Tibial artery (tissue), 4 donors: ENCODE measurements around the gene SMIM24.

ENCODE experiments used
- DNase-seq, 2 donors: peaks; one replicate each; pipeline ENCODE4 v3.0.0-alpha.2; 2019
- H3K27ac ChIP-seq, 2 donors: fragments of 200-600 bp; sonication (generic) in 1 of 2; 1 replicate in 1 of 2; 2 replicates in 1 of 2; pipeline ENCODE4 v1.5.1; 2018 to 2019; ENCODE audit warnings: mild to moderate bottlenecking in 1 of 2
- H3K27me3 ChIP-seq, 2 donors: fragments of 200-600 bp; sonication (generic) in 1 of 2; one replicate each; pipeline versions ENCODE4 v1.5.1 to v1.6.0; 2016 to 2019
- H3K36me3 ChIP-seq, 3 donors: fragments of 200-600 bp; sonication (generic) in 2 of 3; one replicate each; pipeline ENCODE4 v1.5.1; 2016 to 2019; ENCODE audit warnings: mild to moderate bottlenecking in 2 of 3
- H3K4me1 ChIP-seq, 4 donors: fragments of 200-600 bp; sonication (generic) in 2 of 4; 1 replicate in 3 of 4; 2 replicates in 1 of 4; pipeline ENCODE4 v1.5.1; 2016 to 2019
- H3K4me3 ChIP-seq, 2 donors: fragments of 200-600 bp; sonication (generic) in 1 of 2; 1 replicate in 1 of 2; 2 replicates in 1 of 2; pipeline ENCODE4 v1.5.1; 2018 to 2019; ENCODE audit warnings: mild to moderate bottlenecking in 2 of 2
- H3K9me3 ChIP-seq, 3 donors: fragments of 200-600 bp; sonication (generic) in 1 of 3; one replicate each; pipeline ENCODE4 v1.5.1; 2016 to 2019
- CTCF ChIP-seq, 2 experiments: fragments of 200-600 bp in 1 of 2; fragments of 450-650 bp in 1 of 2; IDR thresholded peaks; one replicate each; pipeline ENCODE4 v1.5.1; 2017 to 2019; ENCODE audit warnings: antibody characterized with exemption in 2 of 2, mild to moderate bottlenecking in 1 of 2, moderate library complexity in 1 of 2
- intact Hi-C: fragments of 100-400 bp; cut with DNase I; formaldehyde crosslinking; loops from one replicate; pipeline ENCODE4 v1.15.0; 2023; ENCODE audit warnings: low total_unique reads

The SMIM24 gene

DNA sequence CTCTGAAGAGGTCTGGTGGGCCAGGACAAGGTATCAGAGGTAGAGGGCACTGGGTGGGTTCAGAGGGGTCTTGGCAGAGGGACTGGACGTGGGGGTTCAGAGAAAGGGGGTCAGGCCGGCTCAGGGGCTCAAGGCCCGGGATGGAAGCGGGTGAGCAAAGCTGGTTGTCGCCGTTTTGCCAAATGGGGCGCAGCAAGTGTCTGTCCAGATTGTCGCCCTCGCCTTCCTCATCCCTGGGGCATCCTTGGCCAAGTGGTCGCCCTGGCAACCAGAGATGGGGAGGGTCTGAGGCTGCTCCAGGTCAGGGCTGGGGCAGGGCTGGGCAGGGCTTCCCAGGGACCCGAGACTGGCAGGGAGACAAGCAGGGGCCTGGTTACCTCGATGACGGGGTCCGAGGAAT is 13.3 kb upstream of the SMIM24 start:
- no peak for TF ChIP-seq CTCF (IDR thresholded peaks at IDR 0.05)
- no peak overlapping the region for H3K27ac ChIP-seq

GRCh38 chr19:3492919-3493318 is 12.6 kb upstream of the SMIM24 start:
- Histone ChIP-seq H3K36me3 (peaks cover 36 to 70% (median 63%) of the 10 kb centered on the region in 3 donors), H3K27ac (no peak overlapping the region), H3K27me3 (no peaks in the 10 kb centered on the region), H3K4me1 (no peaks in the 10 kb centered on the region), H3K4me3 (no peak overlapping the region), H3K9me3 (no peaks in the 10 kb centered on the region)
- no peak for TF ChIP-seq CTCF (IDR thresholded peaks at IDR 0.05)
- intact Hi-C loops: no loop called here
- DNase-seq: no peak

More for the DNA sequence above, 13.3 kb upstream of the SMIM24 start:
- Histone ChIP-seq H3K4me3 (no peak overlapping the region), H3K36me3 (peaks cover 36 to 70% (median 63%) of the 10 kb centered on the region in 3 donors), H3K4me1 (peaks cover 0 to under 1% (median 0%) of the 10 kb centered on the region in 4 donors), H3K9me3 (no peaks in the 10 kb centered on the region), H3K27me3 (no peaks in the 10 kb centered on the region)
- intact Hi-C loops: no loop called here
- no peak for DNase-seq

- Histone ChIP-seq H3K9me3 (no peaks in the 10 kb centered on the region), H3K27ac (no peak overlapping the region)
- TF ChIP-seq CTCF (IDR thresholded peaks at IDR 0.05): no peak
These were observed 12.0 kb upstream of the SMIM24 start for GRCh38 chr19:3492131-3492839.

GRCh38 chr19:3491396-3492119 is 11.2 kb upstream of the SMIM24 start:
- intact Hi-C loops: no loop called here

More at GRCh38 chr19:3492131-3492839, 12.0 kb upstream of the SMIM24 start:
- no peak for DNase-seq
- Histone ChIP-seq H3K4me3 (no peak overlapping the region), H3K4me1 (no peaks in the 10 kb centered on the region), H3K36me3 (peaks cover 36 to 70% (median 63%) of the 10 kb centered on the region in 3 donors), H3K27me3 (no peaks in the 10 kb centered on the region)
- intact Hi-C loops: no loop called here

GRCh38 chr19:3483226-3483628 is 2.9 kb upstream of the SMIM24 start, which contains the start of gene SMIM44:
TSS of gene SMIM44 (minus strand) at chr19:3483441. CDS start at chr19:3483403, 38 bp downstream.
- Histone ChIP-seq H3K27me3 (peaks cover 3 to 62% of the 10 kb centered on the region in 2 donors), H3K4me3 (no peak within 1 kb of the TSS), H3K9me3 (no peaks in the 10 kb centered on the region), H3K4me1 (peaks cover 0 to 9% (median 3%) of the 10 kb centered on the region in 4 donors), H3K36me3 (no peaks in the 10 kb centered on the region), H3K27ac (no peak within 1 kb of the TSS)
- TF ChIP-seq CTCF (IDR thresholded peaks at IDR 0.05): no peak
- no peak for DNase-seq
- intact Hi-C loops: no loop called here

More at GRCh38 chr19:3491396-3492119, 11.2 kb upstream of the SMIM24 start:
- peaks cover 0 to 2% of the 10 kb centered on the region in 2 donors for H3K27me3 ChIP-seq
- peaks cover 35 to 64% (median 61%) of the 10 kb centered on the region in 3 donors for H3K36me3 ChIP-seq
- no peaks in the 10 kb centered on the region for H3K9me3 ChIP-seq
- TF ChIP-seq CTCF (IDR thresholded peaks at IDR 0.05): no peak
- DNase-seq: no peak
- H3K27ac ChIP-seq: no peak overlapping the region
- H3K4me3 ChIP-seq: no peak overlapping the region
- H3K4me1 ChIP-seq: no peaks in the 10 kb centered on the region
